HL-60 (cell line): Measurements from ENCODE around the gene BEND3.
"Not testable (repeated sequence)": the region's sequence is repeated elsewhere in the genome, so short reads cannot be mapped to it uniquely, and the experiment has no call there.

Experiments
- CTCF ChIP-seq: IDR thresholded peaks from one replicate; pipeline ENCODE4 v1.5.1; 2011; ENCODE audit warnings: low read length, control low read depth, inconsistent platforms; ENCODE audit not compliant: insufficient read depth
- POLR2AphosphoS5 ChIP-seq: IDR thresholded peaks from 2 replicates; pipeline ENCODE4 v1.6.1; 2012; ENCODE audit warnings: low read depth
- REST ChIP-seq: IDR thresholded peaks from 2 replicates; pipeline ENCODE4 v1.6.1; 2012; ENCODE audit warnings: low read depth; ENCODE audit not compliant: insufficient replicate concordance

- not testable (repeated sequence) for TF ChIP-seq CTCF, REST, POLR2AphosphoS5
Observed at GRCh38 chr6:107136324-107136723, 21.0 kb upstream of the BEND3 start.
